NCI-H82 treated with DMSO at 0.1 percent for 48 hours (cell line): ENCODE results near the gene NACA.

ENCODE experiments used
- DNase-seq: peaks from one replicate; lab custom pipeline; 2025; ENCODE audit not compliant: unreplicated experiment; lab: John Stamatoyannopoulos, UW

NACA gene

GRCh38 chr12:56694161-56694560, 30.9 kb downstream of the NACA start:
- DNase-seq: no peak

DNA sequence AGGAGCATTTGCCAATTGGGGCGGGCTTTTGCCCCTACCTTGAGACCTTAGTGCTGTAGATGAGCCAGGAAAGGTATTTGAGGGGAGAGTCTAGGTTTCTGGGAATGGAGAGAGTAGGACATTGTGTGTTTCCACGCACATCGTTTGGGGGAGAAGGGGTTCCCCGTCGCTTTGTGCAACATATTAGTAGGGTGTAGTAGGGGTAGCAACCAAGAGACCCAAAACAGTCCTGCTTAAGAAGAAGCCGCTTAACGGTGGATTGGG, 36.3 kb downstream of the NACA start:
- no peak for DNase-seq

DNA sequence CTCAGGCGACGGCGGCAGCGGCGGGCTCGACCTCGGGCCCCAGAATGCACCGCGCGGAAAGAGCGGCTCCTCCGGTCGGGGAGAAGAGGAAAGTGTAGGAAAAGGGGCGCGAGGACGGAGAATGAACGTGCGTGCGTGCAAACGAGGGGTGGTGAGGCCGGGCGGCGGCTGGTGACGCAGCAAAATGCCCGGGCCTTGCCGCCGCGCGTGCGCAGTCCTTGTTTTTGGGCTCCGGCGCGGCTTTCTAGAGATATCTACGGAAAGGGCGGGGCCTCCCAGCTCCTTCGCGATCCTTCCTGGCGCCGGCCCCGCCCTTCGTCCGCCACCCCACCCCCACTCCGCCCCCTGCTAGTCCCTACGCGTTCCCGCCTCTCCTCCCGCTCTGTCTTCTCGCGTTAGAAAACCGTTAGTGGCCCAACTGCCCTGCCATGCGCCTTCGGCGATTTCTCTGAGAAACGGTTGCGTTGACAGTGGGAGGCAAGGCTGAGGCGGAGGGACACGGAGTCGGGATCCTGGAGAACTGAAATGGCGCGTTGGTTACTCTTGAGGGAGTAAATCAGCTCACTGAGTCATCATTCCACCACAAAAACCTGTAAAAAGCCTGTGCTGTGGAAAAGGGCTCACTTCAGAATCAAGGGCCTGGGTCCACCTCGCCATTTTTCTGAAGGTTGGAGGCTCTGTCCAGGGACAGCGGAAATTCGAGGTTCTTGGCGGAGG, 36.8 kb downstream of the NACA start, which contains the start of gene PTGES3:
PTGES3 (minus strand) TSS at position 156 of the 717 bp plus-strand sequence. CDS start 285 bp downstream, outside the sequence.
- peak; percentile 91 for DNase-seq

- no peak for DNase-seq
Observed at GRCh38 chr12:56687223-56688128, 37.6 kb downstream of the NACA start.

DNA sequence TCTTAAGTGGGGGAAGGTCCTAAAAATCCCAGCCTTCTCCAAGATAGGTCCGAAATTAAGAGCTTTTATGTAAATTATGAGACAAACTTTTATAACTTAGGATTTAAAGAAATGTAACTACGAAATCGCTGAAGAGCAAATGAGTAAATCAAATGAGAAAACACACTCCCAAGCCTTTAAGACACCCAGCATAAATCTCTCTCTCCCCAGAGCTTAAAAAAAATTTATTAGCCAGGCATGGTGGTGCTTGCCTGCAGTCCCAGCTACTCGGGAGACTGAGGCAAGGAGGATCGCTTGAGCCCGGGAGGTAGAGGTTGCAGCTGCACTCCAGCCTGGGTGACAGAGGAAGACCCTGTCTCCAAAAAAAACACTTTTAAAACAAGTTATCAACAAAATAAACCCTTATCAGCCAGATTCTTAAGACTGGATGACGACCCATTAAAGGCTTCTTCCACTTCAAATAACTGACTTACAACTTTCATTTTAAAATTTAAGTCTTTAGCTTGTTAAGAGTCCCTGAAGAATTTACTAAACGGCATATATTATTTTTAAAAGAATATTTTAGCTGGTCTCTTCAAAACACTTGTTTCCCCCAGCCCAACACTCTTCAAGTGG, 40.2 kb downstream of the NACA start:
- DNase-seq: no peak

- DNase-seq: no peak
Observed at GRCh38 chr12:56682323-56682722, 42.8 kb downstream of the NACA start.

DNA sequence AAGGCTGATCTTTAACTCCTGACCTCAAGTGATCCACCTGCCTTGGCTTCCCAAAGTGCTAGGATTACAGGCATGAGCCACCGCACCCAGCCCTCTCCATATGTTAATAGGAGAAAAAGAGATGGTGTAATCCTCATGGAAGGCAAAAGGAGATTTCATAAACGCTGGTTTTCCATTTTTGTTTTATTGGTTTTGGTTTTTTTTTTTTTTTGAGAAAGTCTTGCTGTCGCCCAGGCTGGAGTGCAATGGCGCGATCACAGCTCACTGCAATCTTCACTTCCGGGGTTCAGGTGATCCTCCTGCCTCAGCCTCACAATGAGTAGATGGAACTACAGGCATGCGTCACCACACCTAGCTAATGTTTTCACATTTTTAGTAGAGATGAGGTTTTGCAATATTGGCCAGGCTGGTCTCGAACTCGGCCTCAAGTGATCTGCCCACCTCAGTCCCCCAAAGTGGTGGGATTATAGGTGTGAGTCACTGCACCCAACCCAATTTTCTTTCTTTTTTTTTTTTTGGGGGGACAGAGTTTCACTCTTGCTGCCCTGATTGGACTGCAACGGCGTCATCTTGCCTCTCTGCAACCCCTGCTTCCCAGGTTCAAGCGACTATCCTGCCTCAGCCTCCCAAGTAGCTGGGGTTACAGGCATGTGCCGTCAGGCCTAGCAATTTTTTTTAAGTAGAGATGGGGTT, 45.1 kb downstream of the NACA start:
- DNase-seq: no peak

DNA sequence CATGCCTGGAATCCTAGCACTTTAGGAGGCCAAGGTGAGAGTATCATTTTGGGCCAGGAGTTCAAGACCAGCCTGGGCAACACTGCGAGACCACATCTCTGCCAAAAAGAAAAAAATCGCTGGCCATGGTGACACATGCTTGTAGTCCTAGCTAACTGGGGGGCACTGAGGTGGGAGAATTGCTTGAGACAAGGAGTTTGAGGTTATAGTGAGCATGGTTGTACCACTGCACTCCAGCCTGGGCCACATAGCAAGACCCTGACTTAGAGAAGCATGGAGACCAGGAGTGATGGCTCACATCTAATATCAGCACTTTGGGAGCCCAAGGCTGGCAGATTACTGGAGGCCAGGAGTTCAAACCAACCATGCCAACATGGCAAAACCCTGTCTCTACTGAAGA, 46.2 kb downstream of the NACA start:
- DNase-seq: no peak

GRCh38 chr12:56677680-56678079, 47.4 kb downstream of the NACA start:
- no peak for DNase-seq

GRCh38 chr12:56676851-56677580, 48.1 kb downstream of the NACA start:
- no peak for DNase-seq

GRCh38 chr12:56671608-56672007, 53.5 kb downstream of the NACA start:
- DNase-seq: no peak

DNA sequence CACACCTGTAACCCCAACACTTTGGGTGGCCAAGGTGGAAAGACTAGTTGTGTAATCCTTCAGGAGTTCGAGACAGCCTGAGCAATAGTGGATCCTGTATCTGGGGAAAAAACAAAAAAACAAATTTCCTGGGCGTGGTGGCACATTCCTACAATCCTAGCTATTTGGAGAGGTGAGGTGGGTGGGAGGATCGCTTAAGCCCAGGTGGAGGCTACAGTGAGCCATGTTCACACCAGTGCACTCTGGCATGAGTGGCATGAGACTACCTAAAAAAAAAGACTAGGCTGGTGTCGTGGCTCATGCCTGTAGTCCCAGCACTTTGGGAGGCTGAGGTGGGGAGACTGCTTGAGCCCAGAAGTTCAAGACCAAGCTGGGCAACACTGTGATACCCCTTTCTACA, 54.3 kb downstream of the NACA start:
- DNase-seq: no peak

GRCh38 chr12:56668197-56668457, 57.0 kb downstream of the NACA start:
- DNase-seq: no peak
